OCI-LY3 (cell line): ENCODE results near the gene PABPN1L.

ENCODE experiments used
- H2AFZ ChIP-seq: fragments of 200-600, 300-600 bp; shearing (Covaris generic); 2 replicates; pipeline ENCODE4 v1.6.0; 2014; ENCODE audit warnings: antibody characterized with exemption, low read depth, low read length
- H3K27ac ChIP-seq: fragments of 200-600, 300-600 bp; sonication (generic); 2 replicates; pipeline ENCODE4 v1.5.1; 2014; ENCODE audit warnings: mild to moderate bottlenecking, low read length, moderate library complexity, mixed read lengths
- H3K27me3 ChIP-seq: fragments of 200-600, 300-600 bp; sonication (generic); 2 replicates; pipeline ENCODE4 v1.6.1; 2014; ENCODE audit warnings: low read depth, low read length, mixed read lengths
- H3K36me3 ChIP-seq: fragments of 200-600, 300-600 bp; sonication (generic); replicated peaks from 2 replicates; pipeline ENCODE3; 2014; ENCODE audit warnings: low read depth, low read length, mixed read lengths
- H3K4me1 ChIP-seq: fragments of 300-600, 200-600 bp; sonication (generic); 2 replicates; pipeline ENCODE4 v1.6.1; 2014; ENCODE audit warnings: low read length, mixed read lengths
- H3K4me2 ChIP-seq: fragments of 200-600, 300-600 bp; sonication (generic); 2 replicates; pipeline ENCODE4 v1.6.1; 2014; ENCODE audit warnings: low read length, mixed read lengths
- H3K4me3 ChIP-seq: fragments of 300-600, 200-600 bp; sonication (generic); 2 replicates; pipeline ENCODE4 v1.5.1; 2014; ENCODE audit warnings: antibody characterized with exemption, mild to moderate bottlenecking, low read length, moderate library complexity
- H3K79me2 ChIP-seq: fragments of 300-600, 200-600 bp; shearing (Covaris generic); 2 replicates; pipeline ENCODE4 v1.6.1; 2014; ENCODE audit warnings: mild to moderate bottlenecking, low read length, mixed read lengths
- H3K9ac ChIP-seq: fragments of 300-600, 200-600 bp; shearing (Covaris generic); 2 replicates; pipeline ENCODE4 v1.6.0; 2014; ENCODE audit warnings: mild to moderate bottlenecking, low read length, moderate library complexity
- H3K9me3 ChIP-seq: fragments of 200-600, 300-600 bp; shearing (Covaris generic); 2 replicates; pipeline ENCODE4 v1.6.1; 2014; ENCODE audit warnings: low read length, mixed read lengths; ENCODE audit not compliant: insufficient read depth
- H4K20me1 ChIP-seq: fragments of 200-600, 300-600 bp; sonication (generic); 2 replicates; pipeline ENCODE4 v1.6.1; 2016; ENCODE audit warnings: low read length, mixed read lengths; ENCODE audit not compliant: insufficient read depth
- CTCF ChIP-seq: fragments of 200-600, 300-600 bp; sonication (generic); IDR thresholded peaks from 2 replicates; pipeline ENCODE4 v1.5.1; 2014; ENCODE audit warnings: antibody characterized with exemption, low read length, low read depth
- EZH2phosphoT487 ChIP-seq: fragments of 200-600 bp; shearing (Covaris generic); IDR thresholded peaks from 2 replicates; pipeline ENCODE4 v1.6.1; 2018; ENCODE audit warnings: antibody characterized with exemption, mixed run types, low read depth

PABPN1L gene

GRCh38 chr16:88878356-88878755 lies 11.9 kb upstream of the PABPN1L start:
- no peaks in the 10 kb centered on the region for H4K20me1 ChIP-seq
- no peaks in the 10 kb centered on the region for H3K79me2 ChIP-seq
- peaks cover 55% of the 10 kb centered on the region for H3K36me3 ChIP-seq
- H3K9ac ChIP-seq: no peak overlapping the region
- H2AFZ ChIP-seq: no peak overlapping the region
- no peaks in the 10 kb centered on the region for H3K9me3 ChIP-seq
- H3K4me1 ChIP-seq: no peaks in the 10 kb centered on the region
- no peak overlapping the region for H3K4me3 ChIP-seq
- no peak overlapping the region for H3K27ac ChIP-seq
- H3K4me2 ChIP-seq: no peak overlapping the region
- H3K27me3 ChIP-seq: no peaks in the 10 kb centered on the region
- TF ChIP-seq EZH2phosphoT487 (no peak), CTCF (no peak)

- H3K27ac ChIP-seq: no peak overlapping the region
- H3K9me3 ChIP-seq: no peaks in the 10 kb centered on the region
- H3K4me2 ChIP-seq: no peak overlapping the region
- no peak for TF ChIP-seq EZH2phosphoT487
- peaks cover 48% of the 10 kb centered on the region for H3K36me3 ChIP-seq
- H3K27me3 ChIP-seq: no peaks in the 10 kb centered on the region
- H4K20me1 ChIP-seq: no peaks in the 10 kb centered on the region
- no peaks in the 10 kb centered on the region for H3K79me2 ChIP-seq
- H3K9ac ChIP-seq: no peak overlapping the region
- H3K4me3 ChIP-seq: no peak overlapping the region
- no peaks in the 10 kb centered on the region for H3K4me1 ChIP-seq
- H2AFZ ChIP-seq: no peak overlapping the region
These were observed 11.3 kb upstream of the PABPN1L start for GRCh38 chr16:88877564-88878289.

GRCh38 chr16:88876942-88877526 lies 10.6 kb upstream of the PABPN1L start:
- Histone ChIP-seq H3K9ac (no peak overlapping the region), H3K27me3 (no peaks in the 10 kb centered on the region), H3K4me2 (no peak overlapping the region), H3K79me2 (no peaks in the 10 kb centered on the region), H3K9me3 (no peaks in the 10 kb centered on the region), H3K36me3 (peaks cover 41% of the 10 kb centered on the region), H3K4me1 (no peaks in the 10 kb centered on the region), H2AFZ (no peak overlapping the region), H3K4me3 (no peak overlapping the region), H3K27ac (no peak overlapping the region), H4K20me1 (no peaks in the 10 kb centered on the region)
- no peak for TF ChIP-seq CTCF
- no peak for TF ChIP-seq EZH2phosphoT487

GRCh38 chr16:88875703-88876234 lies 9.3 kb upstream of the PABPN1L start:
- peaks cover 30% of the 10 kb centered on the region for H3K36me3 ChIP-seq
- no peaks in the 10 kb centered on the region for H3K79me2 ChIP-seq
- no peak overlapping the region for H3K4me3 ChIP-seq
- no peaks in the 10 kb centered on the region for H3K27me3 ChIP-seq
- no peak overlapping the region for H3K27ac ChIP-seq
- no peaks in the 10 kb centered on the region for H3K9me3 ChIP-seq
- H3K4me2 ChIP-seq: no peak overlapping the region
- no peak for TF ChIP-seq CTCF
- no peak for TF ChIP-seq EZH2phosphoT487
- H3K4me1 ChIP-seq: peaks cover 9% of the 10 kb centered on the region
- H3K9ac ChIP-seq: no peak overlapping the region
- no peaks in the 10 kb centered on the region for H4K20me1 ChIP-seq
- no peak overlapping the region for H2AFZ ChIP-seq
